K562 (cell line): ENCODE results near the gene ANP32B. TPM values are rescaled to one million over a fixed set of nuclear protein-coding genes. Genes with fewer than 3 reads are reported as not detected.

Experiments
- CUX1 ChIP-seq: fragments of 200-800 bp; sonication (Bioruptor generic); IDR thresholded peaks from 2 replicates; pipeline ENCODE4 v1.6.1; 2016; ENCODE audit warnings: missing genetic modification characterization, missing compliant biosample characterization
- ELF1 ChIP-seq: fragments of 200-800 bp; sonication (Bioruptor generic); IDR thresholded peaks from 2 replicates; pipeline ENCODE4 v1.6.1; 2016; ENCODE audit warnings: missing genetic modification characterization, missing compliant biosample characterization
- ESRRA ChIP-seq: fragments of 450-650 bp; IDR thresholded peaks from 2 replicates; pipeline ENCODE4 v1.6.1; 2014; ENCODE audit warnings: low read depth, mild to moderate bottlenecking, moderate library complexity, borderline replicate concordance
- ETS1 ChIP-seq: conservative IDR thresholded peaks from 2 replicates; pipeline ENCODE4 v1.6.1; 2011; ENCODE audit warnings: low read depth, mild to moderate bottlenecking, low read length; ENCODE audit not compliant: control insufficient read depth
- FOXO4 ChIP-seq: fragments of 450-650 bp; formaldehyde crosslinking; IDR thresholded peaks from 2 replicates; pipeline ENCODE4 v1.4.0; 2020; ENCODE audit warnings: mild to moderate bottlenecking, moderate library complexity
- GTF2A2 ChIP-seq: IDR thresholded peaks from 2 replicates; pipeline ENCODE4 v1.6.1; 2016; ENCODE audit warnings: mild to moderate bottlenecking, missing genetic modification characterization, missing compliant biosample characterization
- HINFP ChIP-seq: fragments of 450-650 bp; conservative IDR thresholded peaks from 2 replicates; pipeline ENCODE4 v1.6.1; 2016; ENCODE audit warnings: missing genetic modification characterization, low read depth, mild to moderate bottlenecking, control low read depth, missing compliant biosample characterization
- MAFG ChIP-seq: fragments of 450-650 bp; conservative IDR thresholded peaks from 2 replicates; pipeline ENCODE4 v1.6.1; 2016; ENCODE audit warnings: missing genetic modification characterization, missing compliant biosample characterization
- PBX2 ChIP-seq, 2 experiments: IDR thresholded peaks in 1 of 2; conservative IDR thresholded peaks in 1 of 2; 2 replicates each; pipeline ENCODE4 v1.6.1; 2016; ENCODE audit warnings: low read depth in 2 of 2, mild to moderate bottlenecking in 1 of 2, missing compliant biosample characterization in 1 of 2, missing genetic modification characterization in 1 of 2, moderate library complexity in 1 of 2
- PHTF2 ChIP-seq: fragments of 250-450 bp; sonication (Bioruptor Pico); IDR thresholded peaks from 2 replicates; pipeline ENCODE4 v1.5.0; 2021; ENCODE audit warnings: mild to moderate bottlenecking
- PTTG1 ChIP-seq: fragments of 450-650 bp; IDR thresholded peaks from 2 replicates; pipeline ENCODE4 v1.6.1; 2016; ENCODE audit warnings: low read depth, mild to moderate bottlenecking, missing genetic modification characterization, missing compliant biosample characterization
- PYGO2 ChIP-seq: fragments of 450-650 bp; IDR thresholded peaks from 2 replicates; pipeline ENCODE4 v1.6.1; 2016; ENCODE audit warnings: mild to moderate bottlenecking, missing genetic modification characterization, moderate library complexity, missing compliant biosample characterization
- ZNF143 ChIP-seq: sonication (generic); formaldehyde crosslinking; IDR thresholded peaks from 2 replicates; pipeline ENCODE4 v1.9.0; 2022; ENCODE audit warnings: mild to moderate bottlenecking, missing genetic modification reagents
- polyA plus RNA-seq, 8 experiments: library from polyadenylated mRNA; depleted of rRNA in 4 of 8; stranded (reverse) in 5 of 8; unstranded in 3 of 8; fragments of >200 nt; fragmentation: Nextera tagmentation in 2 of 8; fragmentation: Illumina TruSeq in 1 of 8; extraction: Ambion mirVana in 2 of 8; extraction: Trizol in 1 of 8; gene quantifications; 2 replicates each; pipeline versions ENCODE4 v1.2.1 to v1.2.3, GENCODE V29; 2011 to 2014; ENCODE audit warnings: inconsistent platforms in 1 of 8, missing spikeins in 1 of 8
- total RNA-seq, 7 experiments: library from RNA; depleted of rRNA in 6 of 7; stranded (reverse); fragments of >200 nt in 6 of 7; fragmentation: Illumina TruSeq in 2 of 7; extraction: Trizol in 2 of 7; gene quantifications; 2 replicates each; pipeline versions ENCODE4 v1.2.1 to v1.2.3, GENCODE V29; 2011 to 2021; ENCODE audit warnings: low replicate concordance in 1 of 7

The ANP32B gene
- total and polyA plus RNA-seq, 9 of the 15 experiments (the other 6 are each of a cell fraction or from before 2014, with no cell fraction given): 68.9 to 815 (median 141) TPM

- TF ChIP-seq CUX1 (CRISPR knock-in tag) (no peak; the same call in 1 of the 2 replicates), GTF2A2 (tag) (no peak), ETS1 (no peak), ESRRA (peak; percentile 32; the same call in 1 of the 2 replicates), MAFG (peak; percentile 27; the same call in 1 of the 2 replicates), PBX2 (CRISPR knock-in tag; IDR thresholded peaks at IDR 0.05; ENCODE audit: low read depth) (no peak), PBX2 (tag; conservative IDR thresholded peaks at IDR 0.05; ENCODE audit: low read depth) (peak; percentile 50), ELF1 (no peak), PTTG1 (tag) (peak; percentile 93), FOXO4 (CRISPR knock-in tag) (peak; percentile 80), PYGO2 (peak; percentile 87), HINFP (tag) (peak; percentile 82), PHTF2 (no peak), ZNF143 (CRISPR knock-in tag) (no peak)
Observed at GRCh38 chr9:98049288-98050072, 66.3 kb downstream of the ANP32B start (continued).
